Effector CD8-positive, alpha-beta T cell (primary cell): ENCODE measurements around the gene TMEM170B.

Experiments
- DNase-seq: peaks from one replicate; lab custom pipeline; 2025; lab: John Stamatoyannopoulos, UW
- total RNA-seq, 4 experiments: gene quantifications; one replicate each; lab custom pipeline; 2026; lab: John Stamatoyannopoulos, UW

Gene TMEM170B, protein sequence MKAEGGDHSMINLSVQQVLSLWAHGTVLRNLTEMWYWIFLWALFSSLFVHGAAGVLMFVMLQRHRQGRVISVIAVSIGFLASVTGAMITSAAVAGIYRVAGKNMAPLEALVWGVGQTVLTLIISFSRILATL
- 7.2 to 11.0 (median 8.4) reads per million in 4 experiments for total RNA-seq

DNA sequence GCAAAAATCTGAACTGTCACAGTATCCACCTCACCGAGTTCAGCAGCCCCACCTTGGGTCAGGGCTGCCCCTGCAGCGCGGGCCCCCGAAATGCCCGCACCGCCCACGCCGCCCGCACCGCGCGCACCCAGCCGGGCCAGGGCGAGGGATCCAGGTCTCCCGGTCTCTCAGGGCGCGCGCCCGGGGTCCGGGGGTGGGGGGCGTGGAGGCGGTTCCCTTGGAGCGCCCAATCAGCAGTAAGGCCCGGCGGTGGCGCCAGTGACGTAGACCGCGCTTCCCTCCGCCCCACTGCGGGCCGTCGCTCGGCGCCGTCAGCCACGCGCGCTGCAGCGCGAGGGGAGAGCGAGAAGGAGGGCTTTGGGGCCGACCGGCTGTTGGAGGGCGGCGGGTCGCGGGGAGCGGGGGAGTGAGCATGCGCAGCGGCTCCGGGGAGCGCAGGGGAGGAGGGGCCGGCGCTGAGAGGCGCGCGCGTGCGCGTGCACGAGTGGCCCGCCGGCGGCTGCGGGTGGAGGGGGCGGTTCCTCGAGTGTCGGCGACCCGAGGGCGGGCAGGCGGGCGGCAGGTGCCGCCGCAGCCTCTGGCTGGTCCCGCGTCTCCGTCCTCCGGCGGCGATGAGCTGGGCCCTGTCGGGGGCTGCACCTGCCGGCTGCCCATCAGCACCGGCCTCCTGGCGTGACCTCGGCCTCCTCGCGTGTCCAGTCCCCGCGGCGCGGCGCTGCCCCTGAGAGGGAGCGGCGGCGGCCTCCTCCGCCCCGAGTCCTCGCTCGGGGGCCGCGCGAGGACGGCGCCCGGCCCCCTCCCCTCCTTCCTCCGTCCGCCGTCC lies at the start of gene TMEM170B:
Gene TMEM170B, plus strand, starts transcription at position 521 of the 823 bp plus-strand sequence. CDS start 529 bp downstream, outside the sequence.
- DNase-seq = peak; percentile 94

DNA sequence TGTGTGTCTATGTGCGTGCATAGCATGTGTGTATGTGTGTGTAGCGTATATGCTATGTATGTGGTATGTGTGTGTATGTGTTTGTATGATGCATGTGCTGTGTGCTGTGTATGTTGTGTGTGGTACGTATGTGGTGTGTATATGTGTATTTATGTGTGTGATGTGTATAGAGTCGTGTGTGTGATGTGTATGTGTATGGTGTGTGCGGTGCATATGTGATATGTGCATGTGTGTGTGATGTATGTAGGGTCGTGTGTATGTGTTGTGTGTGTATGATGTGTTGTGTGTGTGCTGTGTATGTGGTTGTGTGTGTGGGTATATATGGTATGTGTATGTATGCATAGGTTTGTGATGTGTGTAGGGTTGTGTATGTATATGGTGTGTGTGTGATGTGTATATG lies 46.6 kb upstream of the TMEM170B start:
- DNase-seq = no peak

DNA sequence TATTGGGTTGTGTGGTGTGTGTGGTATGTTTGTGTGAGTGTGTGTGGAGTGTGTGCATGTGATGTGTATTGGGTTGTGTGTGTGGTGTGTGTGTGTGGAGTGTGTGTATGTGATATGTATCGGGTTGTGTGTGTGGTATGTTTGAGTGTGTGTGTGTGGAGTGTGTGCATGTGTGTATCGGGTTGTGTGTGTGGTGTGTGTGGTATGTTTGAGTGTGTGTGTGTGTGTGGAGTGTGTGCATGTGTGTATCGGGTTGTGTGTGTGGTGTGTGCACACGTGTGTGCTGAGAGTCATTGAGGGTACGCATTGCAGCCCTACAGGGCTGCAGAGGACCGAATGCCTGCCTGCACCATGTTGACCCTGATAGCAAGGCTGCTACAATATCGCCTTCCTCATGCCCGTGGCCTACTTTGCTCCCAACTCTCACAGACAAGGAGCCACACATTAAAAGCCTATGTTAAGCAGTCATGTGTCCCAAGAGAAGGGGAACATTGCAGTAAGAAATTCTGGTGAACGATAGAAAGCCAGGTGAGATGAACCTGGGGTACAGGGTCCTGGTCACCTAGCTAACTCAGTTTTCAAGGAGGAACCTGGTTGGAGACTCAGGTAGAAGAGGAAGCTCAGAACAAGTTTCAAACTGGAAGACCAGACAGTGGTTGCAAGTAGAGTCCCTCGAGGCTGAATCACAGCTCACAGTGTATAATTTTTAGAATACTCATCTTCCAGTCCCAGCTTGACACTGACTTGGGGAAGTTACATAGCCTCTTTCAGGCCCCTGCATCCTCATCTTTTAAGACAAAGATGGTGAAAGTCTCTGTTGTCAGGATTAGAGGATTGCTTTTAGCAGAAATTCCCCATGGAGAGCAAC lies 45.7 kb upstream of the TMEM170B start:
- DNase-seq = no peak

DNA sequence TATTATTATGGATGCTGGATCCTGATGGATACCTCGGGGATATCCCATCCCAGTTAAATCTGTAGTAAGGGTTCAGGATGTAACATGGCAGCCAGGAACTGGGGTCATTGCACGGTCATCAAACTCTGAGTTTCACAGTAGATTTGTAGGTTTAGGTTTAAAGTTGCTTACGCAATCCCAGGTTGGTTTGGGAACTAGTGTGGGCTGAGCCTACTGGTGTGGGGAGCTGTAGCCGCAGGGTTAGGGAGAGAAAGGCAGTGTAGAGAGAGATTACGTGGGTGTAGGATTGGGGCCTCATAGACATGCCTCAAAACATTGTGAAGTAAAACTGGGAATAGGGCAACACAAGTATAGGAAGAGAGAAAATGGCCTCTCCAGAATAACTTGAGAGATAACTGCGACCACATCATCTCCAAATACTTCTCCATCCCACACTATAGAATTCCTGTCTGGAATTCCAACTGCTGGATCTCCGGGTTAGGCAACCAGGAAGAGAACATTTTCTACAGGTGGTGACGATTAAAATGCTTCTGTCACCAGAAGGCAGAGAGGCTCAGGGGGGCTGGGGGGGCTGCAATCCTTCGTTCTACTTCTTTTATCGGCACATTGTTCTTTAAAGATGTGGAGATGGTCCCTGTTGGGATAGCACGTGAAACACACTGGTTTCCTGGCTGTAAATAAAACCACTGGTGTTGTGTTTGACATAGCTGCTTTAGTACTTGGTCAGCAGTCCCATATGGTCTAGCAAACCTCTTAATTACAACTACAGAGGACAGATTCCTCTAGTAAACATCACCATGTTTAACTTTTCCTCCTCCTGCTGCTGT lies 44.9 kb upstream of the TMEM170B start:
- DNase-seq = no peak

DNA sequence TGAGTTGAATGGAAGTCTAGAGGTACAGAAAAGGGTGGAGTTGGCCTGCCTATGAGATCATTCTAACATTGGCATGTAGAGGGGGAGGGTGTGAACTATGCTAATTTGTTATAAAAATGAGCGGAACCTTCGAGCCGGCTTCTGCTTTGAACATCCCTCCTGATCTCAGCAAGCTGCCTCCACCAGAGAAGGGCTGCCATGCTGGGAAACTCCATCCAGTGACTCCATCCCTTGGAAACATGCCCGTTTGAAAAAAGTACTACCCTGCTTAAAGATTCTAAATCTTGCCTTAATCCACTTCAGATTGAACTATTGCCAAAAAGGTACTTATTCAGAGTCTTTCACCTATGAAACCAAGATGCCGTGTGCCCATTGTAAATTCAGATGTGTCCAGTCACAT lies 43.6 kb upstream of the TMEM170B start:
- DNase-seq = no peak

DNA sequence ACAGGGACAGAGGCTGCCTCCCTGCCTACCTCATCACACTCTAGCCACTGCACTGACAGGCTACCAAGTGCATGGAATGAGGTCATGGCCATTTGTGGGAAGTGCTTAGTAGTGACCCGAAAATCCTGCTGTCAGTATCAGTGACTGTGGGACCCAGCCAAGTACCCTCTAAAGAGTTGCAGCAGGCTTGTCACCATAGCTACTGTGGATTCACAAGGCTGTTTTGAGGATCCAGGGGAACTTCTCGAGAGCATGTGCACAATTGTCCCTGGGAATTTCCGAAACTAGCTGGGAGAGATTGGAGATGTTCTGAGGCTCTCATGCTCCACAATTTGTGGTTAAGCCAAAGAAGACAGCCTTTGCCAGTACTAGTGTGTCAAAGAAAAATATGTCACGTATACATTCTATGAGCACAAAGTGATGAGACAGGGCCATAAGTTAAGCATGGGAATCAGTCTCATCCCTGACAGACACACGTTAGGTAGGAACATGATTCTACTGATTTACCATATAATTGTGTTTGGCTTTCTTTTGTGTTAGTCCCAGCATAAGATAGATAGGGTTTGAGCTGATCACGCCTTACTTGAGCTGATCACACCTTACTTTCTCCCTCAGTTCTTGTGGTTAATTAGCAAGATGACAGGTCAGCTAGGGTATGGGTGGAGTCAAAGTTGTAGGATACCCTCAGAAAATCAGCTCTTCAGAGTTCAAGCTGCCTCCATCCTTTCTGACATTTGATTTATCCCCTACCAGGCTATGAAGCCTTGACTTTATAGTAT lies 42.6 kb upstream of the TMEM170B start:
- DNase-seq = no peak

DNA sequence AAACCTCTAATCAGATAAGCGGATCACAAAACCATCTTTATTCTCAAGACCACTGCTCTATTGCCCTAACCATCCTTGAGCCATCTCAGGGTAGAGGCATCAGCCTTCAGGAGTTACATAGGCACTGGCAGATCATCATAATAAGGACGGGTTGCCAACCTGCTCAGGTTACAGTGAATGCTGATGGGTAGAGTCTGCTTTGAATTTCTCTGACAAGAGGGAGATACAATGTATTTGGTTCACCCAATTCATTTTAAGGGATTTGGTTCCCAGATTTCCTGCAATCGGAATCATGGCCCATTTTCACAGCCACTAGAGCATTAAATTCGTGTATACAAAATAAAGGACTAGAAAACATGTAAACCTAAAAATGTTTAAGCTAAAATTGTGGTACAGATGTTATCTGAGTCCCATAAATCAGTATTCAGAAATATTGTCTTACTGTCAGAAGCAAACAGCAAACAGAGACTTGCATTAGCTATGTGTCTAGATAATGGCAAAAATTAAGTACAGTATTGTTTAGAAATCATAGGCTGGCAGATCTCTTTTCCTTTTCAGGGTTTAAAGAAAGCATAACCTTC lies 41.9 kb upstream of the TMEM170B start:
- no peak for DNase-seq

DNA sequence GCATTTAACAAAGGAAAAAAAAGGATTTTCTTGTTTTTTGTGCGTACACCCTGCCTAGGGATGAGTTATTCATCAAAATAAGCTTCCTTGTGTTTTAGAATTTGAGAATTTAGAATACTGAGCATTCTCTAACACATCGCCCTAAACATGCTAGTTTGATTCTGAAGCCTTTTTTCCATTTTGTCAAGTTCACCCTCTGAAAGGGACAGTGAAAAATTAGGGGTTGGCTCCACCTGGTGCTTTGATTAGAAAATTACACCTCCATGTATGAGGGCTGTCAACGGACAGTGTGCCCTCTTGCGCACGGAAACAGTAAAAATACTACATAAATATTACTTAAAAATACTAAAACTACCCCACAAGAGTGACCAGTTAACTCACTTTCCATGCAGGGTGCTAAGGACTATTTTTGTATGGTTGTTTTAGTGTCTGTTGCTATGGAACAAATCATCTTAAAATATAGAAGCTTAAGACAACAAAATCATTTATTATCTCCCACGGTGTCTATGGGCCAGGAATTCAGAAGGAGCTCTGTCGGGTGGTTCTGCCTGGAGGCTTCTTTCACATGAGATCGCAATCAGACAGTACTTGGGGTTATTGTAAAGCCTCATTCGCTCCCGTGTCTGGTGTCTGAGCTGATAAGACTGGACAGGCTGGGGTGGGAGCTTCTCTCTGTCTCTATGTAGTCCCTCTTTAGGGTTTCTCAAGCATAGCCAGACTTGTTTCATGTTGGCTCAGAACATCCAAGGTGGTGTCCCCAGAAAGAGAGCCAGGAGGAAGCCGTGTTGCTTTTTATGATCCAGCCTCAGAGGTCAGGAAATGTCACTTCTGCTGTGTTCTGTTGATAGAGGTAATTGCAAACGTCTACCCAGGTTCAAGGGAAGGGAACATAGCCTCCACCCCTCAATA lies 41.1 kb upstream of the TMEM170B start:
- DNase-seq = peak; percentile 41

DNA sequence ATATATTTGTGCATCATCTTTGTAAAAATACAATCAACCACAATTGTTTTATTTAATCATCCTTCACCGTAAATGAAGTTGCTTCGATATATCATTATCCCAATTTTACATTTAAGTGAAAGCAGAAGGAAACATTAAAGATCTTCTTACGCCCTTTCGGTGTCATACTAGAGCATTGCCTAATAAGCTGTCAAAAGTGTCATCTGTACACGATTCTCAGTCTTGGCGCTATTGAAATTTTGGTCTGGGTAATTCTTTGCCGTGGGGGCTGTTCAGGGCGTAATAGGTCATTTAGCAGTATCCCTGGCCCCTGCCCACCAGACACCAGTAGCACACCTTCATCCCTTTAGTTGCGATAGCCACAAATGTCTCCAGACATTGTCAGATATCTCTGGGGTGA lies 40.4 kb upstream of the TMEM170B start:
- DNase-seq = no peak

DNA sequence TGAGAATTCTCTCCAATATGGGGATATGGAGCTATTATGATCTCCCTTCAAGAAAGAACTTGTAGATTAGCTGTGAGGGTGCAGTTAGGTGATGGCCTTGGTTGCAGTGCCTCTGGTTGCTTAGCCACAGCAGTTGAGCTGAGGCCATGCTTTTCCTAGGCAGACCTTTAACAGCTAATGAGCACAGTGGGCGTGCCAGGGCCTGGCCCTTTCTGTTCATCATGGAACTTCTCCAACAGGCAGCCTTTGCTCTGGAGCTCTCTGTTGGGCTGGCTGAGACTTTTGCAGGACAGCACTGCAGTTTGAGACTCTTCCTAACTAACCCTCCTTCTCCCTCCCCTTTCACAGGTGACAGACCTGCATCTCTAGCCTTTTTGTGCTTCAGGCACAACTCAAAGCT lies 39.7 kb upstream of the TMEM170B start:
- DNase-seq = no peak

DNA sequence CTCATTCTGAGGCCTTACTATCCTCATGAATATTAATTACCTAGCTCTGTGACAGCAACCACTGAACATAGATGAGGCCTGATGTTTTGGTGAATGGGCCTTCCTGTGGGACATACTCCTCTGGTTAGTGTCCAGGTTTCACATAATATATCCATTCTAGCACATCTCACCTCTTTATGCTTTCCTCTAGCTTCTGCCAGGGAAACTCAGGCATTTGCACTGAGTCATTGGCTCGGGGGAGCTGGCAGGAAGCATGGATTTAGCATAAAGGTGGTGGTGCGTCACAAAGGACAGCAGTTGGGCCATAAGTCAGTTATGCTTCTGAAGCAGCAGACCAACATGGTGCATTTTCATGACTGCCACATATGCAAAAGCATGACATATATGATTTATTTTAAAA lies 37.5 kb upstream of the TMEM170B start:
- DNase-seq = no peak

DNA sequence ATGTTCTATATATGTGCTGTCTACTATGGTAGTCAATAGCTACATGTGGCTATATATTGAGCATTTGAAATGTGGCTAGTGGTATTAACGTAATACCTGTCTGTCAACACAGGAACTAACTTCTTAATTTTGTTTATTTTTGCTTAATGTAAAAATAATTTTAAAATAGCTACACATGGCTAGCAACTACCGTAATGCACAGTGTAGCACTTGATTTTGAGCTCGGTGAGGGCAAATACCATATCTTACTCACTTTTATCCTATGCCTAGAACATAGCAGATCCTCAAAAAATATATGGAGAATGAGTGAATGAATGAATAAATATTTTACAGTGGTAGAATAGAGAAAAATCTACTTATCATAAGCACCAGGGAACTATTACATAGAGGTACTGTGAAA lies 28.1 kb upstream of the TMEM170B start:
- DNase-seq = no peak

DNA sequence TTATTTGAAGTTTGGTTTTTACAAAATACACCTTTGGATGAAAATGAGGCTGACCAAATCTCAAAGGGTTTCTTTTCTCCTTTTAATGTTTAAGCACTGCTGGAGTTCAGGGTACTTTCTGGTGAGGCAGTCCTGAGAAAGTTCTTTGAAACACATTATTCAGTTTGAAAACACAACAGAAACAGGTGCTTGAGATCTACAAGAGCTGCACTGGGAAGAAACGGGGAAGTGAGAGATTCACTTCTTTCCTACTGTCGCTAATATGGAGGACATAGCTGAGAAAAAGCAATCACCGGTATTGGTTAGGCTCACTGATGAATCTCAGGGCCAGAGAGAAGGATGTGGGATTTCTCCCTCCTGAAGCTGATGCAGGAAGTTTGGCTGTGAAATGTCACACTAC lies 22.9 kb upstream of the TMEM170B start:
- no peak for DNase-seq

DNA sequence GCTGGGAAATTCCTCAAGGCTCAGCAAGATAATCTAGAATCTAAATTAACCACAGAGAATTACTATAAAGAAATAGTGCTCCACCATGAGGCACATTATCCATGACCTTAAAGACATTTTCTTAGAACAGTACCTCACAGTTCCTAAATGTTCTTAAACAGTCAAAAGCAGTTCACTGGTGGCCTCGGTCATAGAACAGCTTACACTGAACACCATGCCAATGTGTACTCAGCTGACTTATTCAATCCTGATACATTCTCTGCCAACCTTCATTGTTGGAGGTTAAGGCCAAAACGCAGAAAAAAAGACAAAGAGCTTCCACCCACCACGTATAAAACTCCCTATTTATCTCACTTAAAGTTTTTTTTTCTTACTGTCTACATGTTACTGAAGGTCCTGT lies 21.8 kb upstream of the TMEM170B start:
- no peak for DNase-seq

DNA sequence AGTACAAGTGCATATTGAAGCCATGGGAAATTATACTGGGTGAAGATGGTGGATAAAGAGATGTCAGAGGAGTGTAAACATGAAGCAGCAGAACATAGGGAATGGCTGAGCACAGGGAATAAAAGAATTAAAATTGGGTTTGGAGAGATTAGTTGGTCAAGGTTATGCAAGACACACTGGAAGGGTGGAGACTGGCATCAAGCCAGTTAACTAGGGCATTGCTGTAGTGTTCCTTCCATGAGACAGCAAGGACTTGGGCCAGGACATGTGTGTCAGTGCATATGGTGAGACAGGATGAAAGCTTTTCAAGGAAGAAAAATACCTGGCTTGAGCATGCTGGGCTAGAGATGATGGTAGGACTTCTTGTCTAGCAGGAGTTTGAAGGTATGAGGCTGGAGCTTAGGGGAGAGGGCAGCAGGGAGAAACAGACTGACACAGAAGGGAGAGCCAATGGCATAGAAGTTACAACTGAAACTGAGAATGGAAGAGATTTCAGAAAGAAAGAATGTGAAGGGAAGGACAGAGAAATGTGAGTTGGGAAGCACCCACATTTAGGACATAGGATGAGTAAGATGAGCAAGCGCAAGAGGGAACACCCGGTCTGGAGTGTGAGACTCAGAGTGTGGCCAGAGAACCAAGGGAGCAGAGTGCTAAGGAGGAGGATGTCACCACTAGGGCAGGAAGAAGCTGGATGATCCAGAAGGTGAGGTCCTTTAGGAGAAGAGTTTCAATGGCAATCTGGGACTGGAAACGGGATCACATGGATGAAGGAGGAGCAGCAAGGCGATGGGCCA lies 14.5 kb upstream of the TMEM170B start:
- no peak for DNase-seq

DNA sequence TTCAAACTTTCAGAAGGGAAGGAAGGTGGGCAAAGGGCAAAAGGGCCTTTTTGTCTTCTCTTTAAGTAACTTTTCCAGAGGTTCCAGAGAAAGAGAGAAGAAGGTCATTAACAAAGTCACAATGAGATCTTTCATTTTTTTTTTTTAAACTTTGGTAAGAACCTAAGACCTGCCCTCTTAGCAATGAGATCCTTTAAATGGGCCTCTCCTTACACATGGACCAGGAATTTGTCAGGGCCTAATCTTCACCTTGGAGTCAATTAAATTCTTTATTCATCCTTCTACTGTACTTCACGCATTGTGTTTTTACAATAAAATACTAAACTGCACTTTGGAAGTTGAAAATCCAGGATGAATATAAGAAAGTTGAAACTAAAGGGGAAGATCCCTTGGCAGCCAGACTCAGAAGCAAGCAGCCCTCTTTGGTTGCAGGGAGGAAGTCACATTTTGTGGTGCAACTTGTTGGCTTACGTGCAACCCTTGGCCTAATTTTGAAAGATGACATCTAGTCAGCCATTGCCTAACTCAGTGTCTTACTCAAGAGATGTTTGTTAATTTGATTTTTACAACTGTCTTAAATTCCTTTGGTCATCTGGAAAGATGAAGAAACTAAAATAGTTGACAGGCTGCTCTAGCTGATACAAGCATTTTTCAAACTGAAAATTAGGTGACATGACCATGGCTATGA lies 11.9 kb upstream of the TMEM170B start:
- no peak for DNase-seq

DNA sequence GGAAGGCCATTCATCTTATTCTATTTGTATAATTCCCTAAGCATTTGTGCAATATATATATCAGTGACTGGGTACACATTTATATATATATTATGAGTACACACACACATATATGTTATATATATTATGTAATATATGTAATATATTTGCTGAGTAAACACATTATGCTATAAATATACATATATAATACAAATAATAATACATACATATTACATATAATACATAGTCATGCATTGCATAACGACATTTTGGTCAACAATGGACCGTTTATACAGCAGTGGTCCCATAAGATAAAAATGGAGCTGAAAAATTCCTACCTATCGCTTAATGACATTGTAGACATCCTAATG lies 11.4 kb upstream of the TMEM170B start:
- no peak for DNase-seq

DNA sequence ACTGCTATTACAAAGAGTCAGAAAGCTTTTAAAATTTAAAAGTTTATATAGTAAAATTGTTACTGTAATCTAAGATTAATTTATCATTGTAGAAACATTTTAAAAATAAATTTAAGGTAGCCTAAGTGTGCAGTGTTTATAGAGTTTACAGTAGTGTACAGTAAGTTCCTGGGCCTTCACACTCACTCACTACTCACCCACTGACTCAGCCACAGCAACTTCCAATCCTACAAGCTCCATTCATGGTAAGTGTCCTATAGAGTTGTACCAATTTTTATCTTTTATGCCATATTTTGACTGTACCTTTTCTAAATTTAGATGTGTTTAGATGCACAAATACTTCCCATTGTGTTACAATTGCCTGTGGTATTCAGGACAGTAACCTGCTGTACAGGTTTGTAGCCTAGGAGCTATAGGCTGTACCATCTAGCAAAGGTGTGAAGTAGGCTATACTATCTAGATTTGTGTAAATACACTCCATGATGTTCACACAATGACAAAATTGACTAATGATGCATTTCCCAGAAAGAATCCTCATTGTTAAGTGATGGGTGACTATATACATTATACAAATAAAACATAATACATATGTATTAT lies 10.2 kb upstream of the TMEM170B start:
- DNase-seq = no peak
